Measurements from ENCODE around the gene RPL18.

The RPL18 gene

DNA sequence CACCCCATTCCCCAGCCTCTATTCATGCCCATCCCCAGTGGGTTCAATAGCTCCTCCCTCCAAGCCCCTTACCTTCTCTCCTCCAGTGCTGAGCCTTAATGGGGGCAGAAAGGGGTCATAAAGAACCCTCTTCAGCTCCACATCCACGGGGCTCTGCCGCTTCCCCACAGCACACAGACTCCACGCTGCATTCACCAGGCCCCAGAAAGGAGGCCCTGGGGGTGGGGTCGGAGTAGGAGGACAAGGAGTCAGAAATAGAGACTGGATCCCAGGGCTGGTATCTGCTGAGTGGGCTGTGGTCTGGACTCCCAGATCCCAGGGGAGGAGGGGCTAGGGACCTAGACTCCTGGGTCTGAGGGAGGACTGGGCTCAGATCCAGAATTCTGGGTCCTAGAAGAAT, 25.4 kb upstream of the RPL18 start:
- Histone ChIP-seq H4K91ac (ENCODE audit: low read depth, low read length) (no peak overlapping the region), H2AK5ac (ENCODE audit: low read length) (no peak overlapping the region), H2BK120ac (ENCODE audit: insufficient read depth, low read length, poor library complexity) (no peak overlapping the region), H3K27me3 (ENCODE audit: insufficient read depth, low read length) (no peaks in the 10 kb centered on the region), H2BK5ac (ENCODE audit: low read depth, low read length, poor library complexity) (no peak overlapping the region), H4K12ac (ENCODE audit: low read depth, low read length) (no peak overlapping the region), H3K36me3 (ENCODE audit: control insufficient read depth in 1 of 2, insufficient read depth in 2 of 2, low read length in 2 of 2) (no peaks in the 10 kb centered on the region), H4K8ac (ENCODE audit: low read depth, low read length) (no peak overlapping the region), H2BK12ac (ENCODE audit: low read length) (no peak overlapping the region), H3K4me2 (ENCODE audit: low read length) (no peak overlapping the region), H3K23ac (ENCODE audit: low read length) (no peak overlapping the region), H3K9ac (ENCODE audit: low read length) (no peak overlapping the region), H3K79me2 (ENCODE audit: control insufficient read depth, insufficient read depth, low read length, poor library complexity) (no peaks in the 10 kb centered on the region), H3K14ac (ENCODE audit: low read length) (no peak overlapping the region), H3K79me1 (ENCODE audit: low read length) (no peaks in the 10 kb centered on the region), H2AFZ (ENCODE audit: insufficient read depth, low read length, poor library complexity) (no peak overlapping the region), H3K4me1 (ENCODE audit: control insufficient read depth in 1 of 2, insufficient read depth in 2 of 2, low read length in 2 of 2) (peaks cover 6 to 13% of the 10 kb centered on the region in 2 experiments), H3K9me3 (ENCODE audit: insufficient read depth, low read depth, low read length) (no peaks in the 10 kb centered on the region), H3K4me3 (ENCODE audit: low read depth, low read length) (no peak overlapping the region), H3K18ac (ENCODE audit: low read length) (no peak overlapping the region), H3K4ac (ENCODE audit: low read depth, low read length) (no peak overlapping the region), H3K27ac (ENCODE audit: low read depth, low read length) (no peak overlapping the region)
- DNase-seq, result no peak
- no CpG with 5 or more reads among the region's 4 CpGs for WGBS (ENCODE audit: extremely low coverage, insufficient coverage, insufficient read length)

- Histone ChIP-seq H3K14ac (ENCODE audit: low read length) (no peak overlapping the region), H4K8ac (ENCODE audit: low read depth, low read length) (no peak overlapping the region)
- no CpG with 5 or more reads among the region's 5 CpGs for WGBS (ENCODE audit: extremely low coverage, insufficient coverage, insufficient read length)
Observed at GRCh38 chr19:48642862-48643261, 23.9 kb upstream of the RPL18 start.

DNA sequence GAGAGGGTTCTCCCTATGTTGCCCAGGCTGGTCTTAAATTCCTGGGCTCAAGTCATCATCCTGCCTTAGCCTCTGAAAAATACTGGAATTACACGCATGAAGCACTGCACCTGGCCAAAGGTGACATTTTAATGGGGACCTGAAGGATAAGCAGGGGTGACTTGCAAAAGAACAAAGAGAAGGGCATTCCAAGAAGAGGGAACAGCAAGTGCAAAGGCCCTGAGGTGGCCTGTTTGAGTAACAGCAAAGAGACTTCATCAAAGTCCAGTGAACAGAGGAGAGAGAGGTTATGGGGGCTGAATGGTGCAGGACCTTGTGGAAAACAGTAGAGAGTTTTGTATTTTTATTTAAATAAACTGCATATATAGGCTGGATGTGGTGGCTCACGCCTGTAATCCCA, 22.9 kb upstream of the RPL18 start:
- Histone ChIP-seq H3K23ac (ENCODE audit: low read length) (no peak overlapping the region), H3K79me1 (ENCODE audit: low read length) (no peaks in the 10 kb centered on the region), H2BK5ac (ENCODE audit: low read depth, low read length, poor library complexity) (no peak overlapping the region), H4K8ac (ENCODE audit: low read depth, low read length) (no peak overlapping the region), H3K27me3 (ENCODE audit: insufficient read depth, low read length) (peaks cover 3% of the 10 kb centered on the region), H4K12ac (ENCODE audit: low read depth, low read length) (no peak overlapping the region), H3K9me3 (ENCODE audit: insufficient read depth, low read depth, low read length) (no peaks in the 10 kb centered on the region), H2AFZ (ENCODE audit: insufficient read depth, low read length, poor library complexity) (no peak overlapping the region), H2AK5ac (ENCODE audit: low read length) (no peak overlapping the region), H3K4me1 (ENCODE audit: control insufficient read depth in 1 of 2, insufficient read depth in 2 of 2, low read length in 2 of 2) (peaks cover 8 to 21% of the 10 kb centered on the region in 2 experiments), H3K9ac (ENCODE audit: low read length) (no peak overlapping the region), H2BK120ac (ENCODE audit: insufficient read depth, low read length, poor library complexity) (no peak overlapping the region), H3K27ac (ENCODE audit: low read depth, low read length) (no peak overlapping the region), H2BK12ac (ENCODE audit: low read length) (no peak overlapping the region), H3K4me2 (ENCODE audit: low read length) (no peak overlapping the region), H3K79me2 (ENCODE audit: control insufficient read depth, insufficient read depth, low read length, poor library complexity) (no peaks in the 10 kb centered on the region), H3K4me3 (ENCODE audit: low read depth, low read length) (no peak overlapping the region), H3K36me3 (ENCODE audit: control insufficient read depth in 1 of 2, insufficient read depth in 2 of 2, low read length in 2 of 2) (no peaks in the 10 kb centered on the region), H4K91ac (ENCODE audit: low read depth, low read length) (no peak overlapping the region), H3K4ac (ENCODE audit: low read depth, low read length) (no peak overlapping the region), H3K14ac (ENCODE audit: low read length) (no peak overlapping the region), H3K18ac (ENCODE audit: low read length) (no peak overlapping the region)
- DNase-seq, result no peak
- WGBS (ENCODE audit: extremely low coverage, insufficient coverage, insufficient read length), result no CpG with 5 or more reads among the region's 2 CpGs

More at GRCh38 chr19:48642862-48643261, 23.9 kb upstream of the RPL18 start:
- no peak overlapping the region for H3K27ac ChIP-seq (ENCODE audit: low read depth, low read length)
- H3K9ac ChIP-seq (ENCODE audit: low read length), result no peak overlapping the region
- no peak overlapping the region for H3K18ac ChIP-seq (ENCODE audit: low read length)
- no peak overlapping the region for H2BK5ac ChIP-seq (ENCODE audit: low read depth, low read length, poor library complexity)
- peaks cover 6 to 17% of the 10 kb centered on the region in 2 experiments for H3K4me1 ChIP-seq (ENCODE audit: control insufficient read depth in 1 of 2, insufficient read depth in 2 of 2, low read length in 2 of 2)
- no peaks in the 10 kb centered on the region for H3K79me2 ChIP-seq (ENCODE audit: control insufficient read depth, insufficient read depth, low read length, poor library complexity)
- H3K36me3 ChIP-seq (ENCODE audit: control insufficient read depth in 1 of 2, insufficient read depth in 2 of 2, low read length in 2 of 2), result no peaks in the 10 kb centered on the region
- no peak overlapping the region for H2BK12ac ChIP-seq (ENCODE audit: low read length)
- H3K23ac ChIP-seq (ENCODE audit: low read length), result no peak overlapping the region
- no peak overlapping the region for H2AFZ ChIP-seq (ENCODE audit: insufficient read depth, low read length, poor library complexity)
- no peak overlapping the region for H3K4ac ChIP-seq (ENCODE audit: low read depth, low read length)
- H4K91ac ChIP-seq (ENCODE audit: low read depth, low read length), result no peak overlapping the region
- no peak for DNase-seq
- no peak overlapping the region for H4K12ac ChIP-seq (ENCODE audit: low read depth, low read length)
- H3K27me3 ChIP-seq (ENCODE audit: insufficient read depth, low read length), result no peaks in the 10 kb centered on the region
- no peaks in the 10 kb centered on the region for H3K79me1 ChIP-seq (ENCODE audit: low read length)
- no peaks in the 10 kb centered on the region for H3K9me3 ChIP-seq (ENCODE audit: insufficient read depth, low read depth, low read length)
- no peak overlapping the region for H2BK120ac ChIP-seq (ENCODE audit: insufficient read depth, low read length, poor library complexity)
- H3K4me2 ChIP-seq (ENCODE audit: low read length), result no peak overlapping the region
- no peak overlapping the region for H2AK5ac ChIP-seq (ENCODE audit: low read length)
- no peak overlapping the region for H3K4me3 ChIP-seq (ENCODE audit: low read depth, low read length)

DNA sequence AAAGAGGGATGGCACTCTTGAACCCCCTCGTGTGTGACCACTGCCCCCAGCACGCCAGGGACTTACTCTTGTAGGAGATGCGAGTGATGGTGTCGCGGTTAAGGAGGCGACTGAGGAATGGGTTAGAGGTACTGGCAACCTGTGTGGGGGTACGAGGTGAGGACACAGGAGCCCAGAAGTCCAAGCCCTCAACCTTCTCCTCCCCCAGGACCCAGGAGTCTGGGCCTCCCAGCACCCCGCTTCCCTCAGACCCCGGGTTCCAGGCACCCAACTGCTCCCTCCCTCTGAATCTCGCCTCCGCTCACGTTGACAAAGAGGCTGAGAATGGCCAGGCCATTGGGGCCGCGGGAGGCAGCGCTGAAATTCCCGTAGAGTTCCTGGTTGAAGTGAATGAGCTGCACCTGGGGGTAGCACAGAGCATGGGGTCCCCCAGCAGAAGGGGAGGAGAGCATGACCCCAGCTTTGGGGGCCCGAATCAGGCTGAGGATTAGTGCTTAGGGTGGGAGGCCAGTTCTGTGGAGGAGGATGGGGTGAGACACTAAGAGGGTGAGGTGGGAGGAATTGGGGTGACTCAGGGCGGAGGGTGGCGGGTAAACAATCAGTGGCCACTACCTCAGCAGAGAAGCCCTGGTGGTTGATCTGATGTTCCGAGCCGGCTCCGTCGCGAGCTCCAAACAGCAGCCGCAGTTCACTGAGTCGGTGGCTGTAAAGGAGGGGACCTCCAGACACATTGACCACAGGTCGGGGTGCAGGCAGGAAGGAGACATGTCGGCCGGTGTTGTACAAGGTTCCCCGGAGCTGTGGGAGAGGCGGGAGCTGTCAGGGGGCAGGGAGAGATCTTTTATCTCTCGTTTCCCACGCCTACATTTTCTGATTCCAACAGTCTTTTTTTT, 20.8 kb upstream of the RPL18 start:
- peaks cover under 1% of the 10 kb centered on the region for H3K79me1 ChIP-seq (ENCODE audit: low read length)

More for the DNA sequence above, 20.8 kb upstream of the RPL18 start:
- H3K9me3 ChIP-seq (ENCODE audit: insufficient read depth, low read depth, low read length), result no peaks in the 10 kb centered on the region
- no peak overlapping the region for H3K23ac ChIP-seq (ENCODE audit: low read length)
- no peaks in the 10 kb centered on the region for H3K36me3 ChIP-seq (ENCODE audit: control insufficient read depth in 1 of 2, insufficient read depth in 2 of 2, low read length in 2 of 2)
- H4K91ac ChIP-seq (ENCODE audit: low read depth, low read length), result no peak overlapping the region
- H3K4ac ChIP-seq (ENCODE audit: low read depth, low read length), result no peak overlapping the region
- no peak overlapping the region for H3K27ac ChIP-seq (ENCODE audit: low read depth, low read length)
- no CpG with 5 or more reads among the region's 33 CpGs for WGBS (ENCODE audit: extremely low coverage, insufficient coverage, insufficient read length)
- H4K12ac ChIP-seq (ENCODE audit: low read depth, low read length), result no peak overlapping the region
- no peak overlapping the region for H2AK5ac ChIP-seq (ENCODE audit: low read length)
- H3K79me2 ChIP-seq (ENCODE audit: control insufficient read depth, insufficient read depth, low read length, poor library complexity), result no peaks in the 10 kb centered on the region
- peaks cover 14 to 17% of the 10 kb centered on the region in 2 experiments for H3K4me1 ChIP-seq (ENCODE audit: control insufficient read depth in 1 of 2, insufficient read depth in 2 of 2, low read length in 2 of 2)
- no peak overlapping the region for H4K8ac ChIP-seq (ENCODE audit: low read depth, low read length)
- H3K9ac ChIP-seq (ENCODE audit: low read length), result peak overlapping the region; percentile 26
- DNase-seq, result no peak
- no peak overlapping the region for H3K4me3 ChIP-seq (ENCODE audit: low read depth, low read length)
- H2AFZ ChIP-seq (ENCODE audit: insufficient read depth, low read length, poor library complexity), result no peak overlapping the region
- no peak overlapping the region for H2BK12ac ChIP-seq (ENCODE audit: low read length)
- H3K4me2 ChIP-seq (ENCODE audit: low read length), result no peak overlapping the region
- H3K18ac ChIP-seq (ENCODE audit: low read length), result no peak overlapping the region
- no peak overlapping the region for H2BK5ac ChIP-seq (ENCODE audit: low read depth, low read length, poor library complexity)
- H3K27me3 ChIP-seq (ENCODE audit: insufficient read depth, low read length), result peaks cover 15% of the 10 kb centered on the region
- no peak overlapping the region for H3K14ac ChIP-seq (ENCODE audit: low read length)
- no peak overlapping the region for H2BK120ac ChIP-seq (ENCODE audit: insufficient read depth, low read length, poor library complexity)
